Activated CD4-positive, alpha-beta T cell treated with anti-CD3 and anti-CD28 coated beads for 48 hours (primary cell): ENCODE data around the gene SLC22A31.
"Not testable (repeated sequence)": the region's sequence is repeated elsewhere in the genome, so short reads cannot be mapped to it uniquely, and the experiment has no call there.

Experiments used
- DNase-seq: peaks from one replicate; pipeline ENCODE4 v3.0.0-alpha.2; 2020

Gene SLC22A31

DNA sequence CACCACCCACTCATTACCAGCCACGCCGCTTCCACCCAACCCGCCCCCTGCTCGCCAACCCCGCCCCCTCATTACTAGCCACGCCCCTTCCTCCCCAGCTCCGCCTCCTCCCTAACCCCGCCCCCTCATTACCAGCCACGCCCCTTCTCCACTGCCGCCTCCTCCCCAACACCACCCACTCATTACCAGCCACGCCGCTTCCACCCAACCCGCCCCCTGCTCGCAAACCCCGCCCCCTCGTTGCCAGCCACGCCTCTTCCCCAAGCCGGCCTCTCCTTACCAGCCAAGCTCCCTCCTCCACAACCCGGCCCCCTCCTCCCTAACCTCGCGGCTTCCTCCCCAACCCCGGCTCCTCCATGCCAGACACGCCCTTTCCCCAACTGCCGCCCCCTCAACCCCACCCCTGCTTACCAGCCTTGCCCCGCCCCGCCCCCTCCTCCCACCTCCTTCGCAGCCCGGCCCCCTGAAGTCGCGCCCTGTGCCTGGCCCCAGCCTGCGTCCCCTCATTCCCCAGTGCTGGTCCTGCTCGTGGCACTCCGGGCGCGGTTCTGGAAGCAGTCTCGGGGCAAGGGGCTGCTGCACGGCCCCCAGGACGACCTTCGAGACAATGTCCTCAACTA is 7.3 kb downstream of the SLC22A31 start:
- DNase-seq = peak; percentile 86

DNA sequence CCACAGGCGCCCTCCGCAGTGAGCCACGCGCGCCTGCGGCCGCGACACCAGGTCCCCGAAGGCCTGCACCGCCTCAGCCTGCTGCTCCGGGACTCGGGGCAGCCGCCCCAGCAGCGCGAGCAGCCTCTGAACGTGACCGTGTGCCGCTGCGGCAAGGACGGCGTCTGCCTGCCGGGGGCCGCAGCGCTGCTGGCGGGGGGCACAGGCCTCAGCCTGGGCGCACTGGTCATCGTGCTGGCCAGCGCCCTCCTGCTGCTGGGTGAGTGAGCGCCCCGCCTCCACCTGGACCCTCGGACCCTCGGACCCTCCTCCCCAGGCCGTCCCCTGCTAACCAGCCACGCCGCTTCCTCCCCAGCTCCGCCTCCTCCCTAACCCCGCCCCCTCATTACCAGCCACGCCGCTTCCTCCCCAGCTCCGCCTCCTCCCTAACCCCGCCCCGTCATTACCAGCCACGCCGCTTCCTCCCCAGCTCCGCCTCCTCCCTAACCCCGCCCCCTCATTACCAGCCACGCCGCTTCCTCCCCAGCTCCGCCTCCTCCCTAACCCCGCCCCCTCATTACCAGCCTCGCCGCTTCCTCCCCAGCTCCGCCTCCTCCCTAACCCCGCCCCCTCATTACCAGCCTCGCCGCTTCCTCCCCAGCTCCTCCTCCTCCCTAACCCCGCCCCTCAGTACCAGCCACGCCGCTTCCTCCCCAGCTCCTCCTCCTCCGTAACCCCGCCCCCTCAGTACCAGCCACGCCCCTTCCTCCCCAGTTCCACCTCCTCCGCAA is 8.0 kb downstream of the SLC22A31 start:
- not testable (repeated sequence) for DNase-seq

DNA sequence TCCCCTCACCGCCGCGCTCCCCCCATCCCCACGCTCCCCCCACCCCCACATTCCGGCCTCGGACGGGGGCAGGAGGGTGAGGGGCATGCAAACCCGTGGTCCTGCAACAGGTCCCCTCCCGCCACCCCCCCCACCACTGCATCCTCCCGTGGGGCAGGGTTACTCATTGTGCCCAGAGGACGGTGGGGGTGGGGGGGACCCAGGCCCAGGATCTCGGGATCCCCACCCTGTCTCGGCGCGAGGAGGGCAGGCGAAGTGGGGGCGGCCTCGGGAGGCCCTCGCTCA is 8.5 kb downstream of the SLC22A31 start:
- no peak for DNase-seq

DNA sequence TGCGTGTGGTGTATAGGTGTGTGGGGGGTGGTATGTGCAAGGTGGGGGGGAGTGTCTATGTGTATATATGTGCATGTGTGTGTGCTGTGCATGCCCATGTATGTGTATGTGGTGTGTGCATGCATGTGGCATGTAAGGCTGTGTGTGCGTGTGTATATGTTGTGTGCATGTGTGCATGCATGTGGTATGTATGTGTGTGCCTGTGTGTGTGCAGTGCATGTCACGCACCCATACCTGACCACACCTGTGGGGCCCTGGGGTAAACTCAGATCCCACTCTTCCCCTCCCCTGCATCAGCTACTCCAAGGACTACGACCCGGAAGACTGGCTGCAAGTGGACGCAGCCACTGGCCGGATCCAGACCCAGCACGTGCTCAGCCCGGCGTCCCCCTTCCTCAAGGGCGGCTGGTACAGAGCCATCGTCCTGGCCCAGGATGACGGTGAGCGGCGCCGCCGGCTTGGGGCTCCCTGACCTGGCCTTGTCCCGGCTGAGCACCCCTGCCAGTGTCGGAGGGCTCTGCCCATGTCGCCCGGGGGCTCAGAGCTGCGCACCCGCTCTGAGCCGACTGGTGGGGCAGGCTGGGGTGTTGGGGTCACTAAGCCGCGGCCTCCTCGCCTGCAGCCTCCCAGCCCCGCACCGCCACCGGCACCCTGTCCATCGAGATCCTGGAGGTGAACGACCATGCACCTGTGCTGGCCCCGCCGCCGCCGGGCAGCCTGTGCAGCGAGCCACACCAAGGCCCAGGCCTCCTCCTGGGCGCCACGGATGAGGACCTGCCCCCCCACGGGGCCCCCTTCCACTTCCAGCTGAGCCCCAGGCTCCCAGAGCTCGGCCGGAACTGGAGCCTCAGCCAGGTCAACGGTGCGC is 9.1 kb downstream of the SLC22A31 start:
- peak; percentile 5 for DNase-seq

DNA sequence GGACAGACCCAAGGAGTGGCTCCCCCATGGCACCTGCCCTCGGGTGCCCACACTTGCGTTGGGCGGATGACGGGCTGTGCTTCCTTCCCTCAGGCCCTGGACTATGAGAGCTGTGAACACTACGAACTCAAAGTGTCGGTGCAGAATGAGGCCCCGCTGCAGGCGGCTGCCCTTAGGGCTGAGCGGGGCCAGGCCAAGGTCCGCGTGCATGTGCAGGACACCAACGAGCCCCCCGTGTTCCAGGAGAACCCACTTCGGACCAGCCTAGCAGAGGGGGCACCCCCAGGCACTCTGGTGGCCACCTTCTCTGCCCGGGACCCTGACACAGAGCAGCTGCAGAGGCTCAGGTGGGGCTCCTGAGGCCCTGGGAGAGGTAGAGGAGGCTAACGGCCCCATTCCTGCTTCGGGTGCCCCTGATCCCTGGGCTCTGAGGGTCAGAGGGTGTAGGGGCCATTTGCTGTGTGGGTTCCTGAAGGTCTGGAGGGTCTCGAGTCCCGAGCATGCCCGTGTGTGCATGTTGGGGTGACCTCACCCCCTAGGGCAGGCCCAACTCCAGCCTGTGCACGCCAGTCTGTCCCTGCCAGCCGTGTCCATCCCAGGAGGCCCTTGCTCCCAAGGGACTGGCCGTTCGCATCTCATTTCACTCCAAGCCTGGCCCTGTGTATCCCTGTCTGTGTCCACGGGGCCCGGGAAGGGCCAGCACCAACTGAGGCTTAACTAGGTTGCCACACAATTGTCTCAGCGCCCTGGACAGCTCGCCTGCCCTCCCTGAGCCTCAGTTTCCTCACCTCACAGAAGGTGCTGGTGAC is 10.0 kb downstream of the SLC22A31 start:
- DNase-seq = peak; percentile 3

DNA sequence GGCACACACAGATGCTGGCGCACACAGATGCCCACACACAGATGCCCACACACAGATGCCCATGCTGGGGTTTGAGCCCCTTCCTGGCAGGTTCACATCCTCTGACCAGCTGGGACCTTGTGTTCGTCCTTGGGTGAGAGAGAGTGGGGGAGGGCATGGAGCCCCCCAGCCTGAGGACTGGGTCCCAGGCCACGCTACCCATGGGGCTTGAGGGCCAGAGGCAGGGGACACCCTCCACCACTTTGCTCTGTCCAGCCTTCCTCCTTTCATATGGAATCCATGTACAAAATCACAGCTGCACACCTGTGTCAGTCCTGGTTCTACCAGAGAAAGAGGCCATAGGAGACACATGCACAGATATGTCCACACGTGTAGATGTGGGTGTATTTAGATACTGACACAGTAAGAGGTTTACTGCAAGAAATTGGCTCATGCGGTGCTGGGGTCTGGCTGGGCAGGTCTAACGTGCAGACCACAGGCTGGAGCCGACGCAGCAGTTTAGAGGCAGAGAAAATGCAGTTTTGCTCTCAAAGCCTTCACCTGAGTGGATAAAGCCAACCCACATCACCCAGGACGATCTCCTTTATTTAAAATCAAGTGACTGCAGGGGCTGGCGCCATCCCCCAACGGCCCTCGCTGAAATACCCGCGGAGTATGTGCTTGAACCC is 10.8 kb downstream of the SLC22A31 start:
- no peak for DNase-seq

DNA sequence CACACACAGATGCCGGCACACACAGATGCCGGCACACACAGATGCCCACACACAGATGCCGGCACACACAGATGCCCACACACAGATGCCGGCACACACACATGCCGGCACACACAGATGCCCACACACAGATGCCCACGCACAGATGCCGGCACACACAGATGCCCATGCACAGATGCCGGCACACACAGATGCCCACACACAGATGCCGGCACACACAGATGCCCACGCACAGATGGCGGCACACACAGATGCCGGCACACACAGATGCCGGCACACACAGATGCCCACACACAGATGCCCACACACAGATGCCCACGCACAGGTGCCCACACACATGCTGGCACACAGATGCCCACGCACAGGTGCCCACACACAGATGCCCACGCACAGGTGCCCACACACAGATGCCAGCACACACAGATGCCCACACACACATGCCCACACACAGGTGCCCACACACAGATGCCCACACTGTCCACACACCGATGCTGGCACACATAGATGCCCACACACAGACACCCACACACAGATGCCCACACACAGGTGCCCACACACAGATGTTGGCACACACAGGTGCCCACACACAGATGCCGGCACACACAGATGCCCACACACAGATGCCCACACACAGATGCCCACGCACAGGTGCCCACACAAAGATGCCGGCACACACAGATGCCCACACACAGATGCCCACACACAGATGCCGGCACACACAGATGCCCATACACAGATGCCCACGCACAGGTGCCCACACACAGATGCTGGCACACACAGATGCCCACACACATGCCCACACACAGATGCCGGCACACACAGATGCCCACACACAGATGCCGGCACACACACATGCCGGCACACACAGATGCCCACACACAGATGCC is 11.6 kb downstream of the SLC22A31 start:
- not testable (repeated sequence) for DNase-seq

DNA sequence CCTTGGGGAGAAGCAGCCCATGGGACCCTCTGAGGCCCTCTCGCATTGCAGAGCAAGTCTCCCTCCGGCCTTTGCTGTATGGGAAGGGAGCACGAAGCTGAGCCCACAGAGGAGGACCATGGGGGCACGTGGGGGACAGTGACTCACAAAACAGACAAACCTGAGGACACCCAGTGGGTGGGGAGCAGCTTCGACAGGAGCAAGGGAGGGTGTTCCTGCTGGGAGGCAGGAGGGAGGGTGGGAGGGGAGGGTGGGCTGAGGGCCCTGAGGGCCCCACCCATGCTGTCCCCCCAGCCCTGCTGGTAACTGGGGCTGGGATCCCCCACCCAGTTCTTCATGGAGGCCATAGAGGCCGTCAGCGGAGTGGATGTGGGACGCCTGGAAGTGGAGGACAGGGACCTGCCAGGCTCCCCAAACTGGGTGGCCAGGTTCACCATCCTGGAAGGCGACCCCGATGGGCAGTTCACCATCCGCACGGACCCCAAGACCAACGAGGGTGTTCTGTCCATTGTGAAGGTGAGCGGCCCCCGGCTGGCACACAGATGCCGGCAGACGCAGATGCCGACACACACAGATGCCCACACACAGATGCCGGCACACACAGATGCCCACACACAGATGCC is 12.5 kb downstream of the SLC22A31 start:
- no peak for DNase-seq

DNA sequence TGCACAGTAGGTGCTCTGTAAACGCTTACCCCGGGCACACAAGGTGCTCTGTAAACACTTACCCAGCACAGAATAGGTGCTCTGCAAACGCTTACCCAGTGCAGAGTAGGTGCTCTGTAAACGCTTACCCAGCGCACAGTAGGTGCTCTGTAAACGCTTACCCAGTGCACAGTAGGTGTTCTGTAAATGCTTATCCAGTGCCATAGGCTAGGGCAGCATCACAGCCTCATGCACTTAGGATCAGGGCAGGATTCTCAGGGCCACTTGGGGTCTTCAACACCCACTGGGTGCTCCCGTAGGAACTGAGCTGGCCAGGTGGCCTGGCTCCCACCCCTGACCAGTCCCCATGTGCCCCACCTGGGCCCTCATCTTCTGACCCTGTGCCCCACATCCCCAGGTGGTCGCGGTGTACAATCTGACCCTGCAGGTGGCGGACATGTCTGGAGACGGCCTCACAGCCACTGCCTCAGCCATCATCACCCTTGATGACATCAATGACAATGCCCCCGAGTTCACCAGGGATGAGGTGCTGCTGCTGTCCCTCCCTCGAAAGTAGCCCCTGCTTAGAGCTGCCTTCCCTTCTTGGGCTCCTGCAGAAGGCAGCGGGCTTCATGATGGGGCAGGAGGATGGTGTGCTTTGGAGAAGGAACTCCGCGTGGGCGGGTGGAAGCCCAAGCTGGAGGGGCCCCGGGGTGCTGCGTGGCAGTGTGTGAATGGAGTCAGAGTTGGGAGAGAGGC is 13.1 kb downstream of the SLC22A31 start:
- peak; percentile 68 for DNase-seq

DNA sequence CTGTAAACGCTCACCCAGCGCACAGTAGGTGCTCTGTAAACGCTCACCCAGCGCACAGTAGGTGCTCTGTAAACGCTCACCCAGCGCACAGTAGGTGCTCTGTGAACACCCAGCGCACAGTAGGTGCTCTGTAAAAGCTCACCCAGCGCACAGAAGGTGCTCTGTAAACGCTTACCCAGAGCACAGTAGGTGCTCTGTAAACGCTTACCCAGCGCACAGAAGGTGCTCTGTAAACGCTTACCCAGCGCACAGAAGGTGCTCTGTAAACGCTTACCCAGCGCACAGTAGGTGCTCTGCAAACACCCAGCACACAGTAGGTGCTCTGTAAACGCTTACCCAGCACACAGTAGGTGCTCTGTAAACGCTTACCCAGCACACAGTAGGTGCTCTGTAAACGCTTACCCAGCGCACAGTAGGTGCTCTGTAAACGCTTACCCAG is 13.7 kb downstream of the SLC22A31 start:
- not testable (repeated sequence) for DNase-seq

DNA sequence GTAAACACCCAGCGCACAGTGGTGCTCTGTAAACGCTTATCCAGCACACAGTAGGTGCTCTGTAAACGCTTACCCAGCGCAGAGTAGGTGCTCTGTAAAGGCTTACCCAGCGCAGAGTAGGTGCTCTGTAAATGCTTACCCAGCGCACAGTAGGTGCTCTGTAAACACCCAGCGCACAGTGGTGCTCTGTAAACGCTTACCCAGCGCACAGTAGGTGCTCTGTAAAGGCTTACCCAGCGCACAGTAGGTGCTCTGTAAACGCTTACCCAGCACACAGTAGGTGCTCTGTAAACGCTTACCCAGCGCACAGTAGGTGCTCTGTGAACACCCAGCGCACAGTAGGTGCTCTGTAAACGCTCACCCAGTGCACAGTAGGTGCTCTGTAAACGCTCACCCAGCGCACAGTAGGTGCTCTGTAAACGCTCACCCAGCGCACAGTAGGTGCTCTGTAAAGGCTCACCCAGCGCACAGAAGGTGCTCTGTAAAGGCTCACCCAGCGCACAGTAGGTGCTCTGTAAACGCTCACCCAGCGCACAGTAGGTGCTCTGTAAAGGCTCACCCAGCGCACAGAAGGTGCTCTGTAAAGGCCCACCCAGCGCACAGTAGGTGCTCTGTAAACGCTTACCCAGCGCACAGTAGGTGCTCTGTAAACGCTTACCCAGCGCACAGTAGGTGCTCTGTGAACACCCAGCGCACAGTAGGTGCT is 14.3 kb downstream of the SLC22A31 start:
- DNase-seq = not testable (repeated sequence)

DNA sequence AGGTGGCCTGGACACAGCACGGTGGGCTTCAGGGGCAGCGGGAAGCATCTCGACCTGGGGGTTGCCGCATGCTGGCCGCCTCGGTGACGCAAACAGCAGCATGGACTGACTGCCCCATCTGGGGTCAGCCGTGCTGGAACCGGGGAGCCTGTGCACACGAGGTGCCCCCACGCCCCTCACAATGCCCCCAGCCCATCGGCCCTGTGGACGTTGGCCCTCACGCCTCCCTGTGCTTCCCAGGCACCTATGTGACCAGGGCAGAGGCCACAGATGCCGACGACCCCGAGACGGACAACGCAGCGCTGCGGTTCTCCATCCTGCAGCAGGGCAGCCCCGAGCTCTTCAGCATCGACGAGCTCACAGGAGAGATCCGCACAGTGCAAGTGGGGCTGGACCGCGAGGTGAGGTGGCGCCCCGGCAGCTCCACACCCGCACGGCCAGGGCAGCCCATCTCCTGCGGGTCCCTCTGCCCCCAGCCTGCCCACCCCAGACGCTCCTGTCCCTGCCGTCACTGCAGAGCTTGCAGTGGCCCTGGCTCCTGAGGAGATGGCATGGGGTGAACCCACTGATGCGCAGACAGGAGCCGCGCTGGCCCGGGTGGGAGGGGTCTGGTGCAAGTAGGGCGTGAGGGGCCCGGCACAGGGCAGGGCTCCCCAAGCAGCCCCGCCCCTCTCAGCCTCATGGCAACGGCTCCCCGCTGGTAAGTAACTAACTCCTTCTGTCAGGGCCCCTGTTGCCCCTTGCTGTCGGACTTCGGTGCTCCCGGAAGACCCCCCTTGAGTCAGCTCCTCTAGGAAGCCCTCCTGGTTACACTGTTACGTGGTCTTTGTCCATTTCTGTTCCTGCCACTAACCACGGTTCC is 15.2 kb downstream of the SLC22A31 start:
- DNase-seq = peak; percentile 53

DNA sequence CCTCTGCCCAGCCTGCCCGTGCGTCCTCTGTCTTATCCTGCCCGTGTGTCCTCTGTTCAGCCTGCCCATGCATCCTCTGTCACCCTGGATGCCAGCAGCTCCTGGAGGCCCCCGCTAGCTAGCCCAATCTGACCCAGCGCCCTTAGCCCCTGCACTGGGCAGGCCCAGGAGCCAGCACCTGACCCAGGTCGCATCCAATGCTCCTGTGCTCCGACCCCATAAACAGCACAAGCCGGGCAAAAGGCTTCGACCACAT is 15.7 kb downstream of the SLC22A31 start:
- DNase-seq = no peak

DNA sequence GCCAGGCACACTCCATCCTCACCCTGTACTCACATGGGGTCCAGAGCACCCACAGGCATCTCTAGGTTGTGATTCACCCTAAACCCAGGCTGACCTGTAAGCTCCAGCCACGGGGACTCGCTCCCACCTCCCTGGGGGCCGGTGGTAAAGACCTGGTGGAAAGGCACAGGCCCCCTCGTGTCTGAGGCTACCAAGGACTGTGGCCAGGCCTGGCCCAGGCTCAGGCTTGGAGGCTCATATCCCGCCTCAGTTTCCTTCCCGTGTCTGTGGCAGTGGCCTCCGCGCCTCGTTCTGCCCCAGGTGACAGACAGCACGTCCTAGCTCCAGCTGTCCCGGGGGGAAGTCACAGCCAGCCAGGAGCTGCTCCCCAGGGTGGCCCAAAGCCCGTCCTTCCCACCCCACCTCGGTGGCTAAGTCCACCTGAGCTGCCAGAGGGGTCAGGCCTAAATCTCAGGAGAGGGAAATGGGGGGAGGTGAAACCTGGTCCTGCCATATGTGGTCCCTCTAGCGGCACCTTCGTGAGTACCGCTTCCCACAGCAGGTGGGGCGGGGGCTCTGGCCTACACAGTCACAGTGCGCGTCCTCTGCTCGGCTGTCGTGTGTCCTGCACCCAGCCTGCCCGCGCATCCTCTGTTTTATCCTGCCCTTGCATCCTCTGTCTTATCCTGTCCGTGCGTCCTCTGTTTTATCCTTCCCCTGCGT is 16.2 kb downstream of the SLC22A31 start:
- no peak for DNase-seq

DNA sequence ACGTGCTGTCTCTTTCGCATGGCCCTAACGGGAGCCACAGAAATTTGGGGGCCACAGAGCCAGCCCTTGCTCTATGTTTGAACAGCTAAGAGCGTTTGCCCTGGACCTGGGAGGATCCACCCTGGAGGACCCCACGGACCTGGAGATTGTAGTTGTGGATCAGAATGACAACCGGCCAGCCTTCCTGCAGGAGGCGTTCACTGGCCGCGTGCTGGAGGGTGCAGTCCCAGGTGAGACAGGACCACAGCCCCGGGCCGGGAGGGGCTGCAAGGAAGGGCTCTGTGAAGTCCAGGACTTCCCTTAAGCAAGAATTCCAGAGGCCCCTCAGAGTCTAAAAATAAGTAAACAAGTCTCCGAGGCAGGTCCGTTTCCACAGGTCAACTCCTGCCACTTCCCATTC is 16.9 kb downstream of the SLC22A31 start:
- no peak for DNase-seq

DNA sequence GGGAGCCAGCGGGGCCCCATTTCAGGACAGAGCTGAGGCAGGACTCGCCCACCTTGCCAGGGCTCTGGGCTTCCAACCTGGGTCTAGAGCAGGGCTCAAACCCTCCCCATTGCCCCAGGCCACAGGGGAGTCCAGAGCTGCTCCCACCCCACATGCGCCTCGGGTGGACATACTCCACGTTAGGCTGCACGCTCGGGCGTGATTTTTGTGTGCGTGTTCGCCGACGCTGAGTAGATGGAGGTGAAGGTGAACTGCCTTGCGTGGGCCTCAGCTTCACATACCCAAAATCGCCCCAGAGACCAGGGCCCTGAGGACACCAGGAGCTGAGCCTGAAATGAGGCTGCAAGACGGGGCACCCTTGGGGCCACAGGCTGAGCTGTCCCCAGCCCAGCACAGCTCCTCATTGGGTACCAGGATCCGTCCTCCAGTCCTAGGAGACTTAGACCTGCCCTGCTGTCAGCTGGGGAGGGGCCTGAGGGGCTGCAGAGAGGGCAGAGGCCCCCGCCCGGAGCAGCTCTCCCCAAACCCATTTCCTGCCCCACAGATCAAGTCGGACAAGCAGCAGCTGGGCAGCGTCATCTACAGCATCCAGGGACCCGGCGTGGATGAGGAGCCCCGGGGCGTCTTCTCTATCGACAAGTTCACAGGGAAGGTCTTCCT is 20.6 kb downstream of the SLC22A31 start:
- DNase-seq = no peak

DNA sequence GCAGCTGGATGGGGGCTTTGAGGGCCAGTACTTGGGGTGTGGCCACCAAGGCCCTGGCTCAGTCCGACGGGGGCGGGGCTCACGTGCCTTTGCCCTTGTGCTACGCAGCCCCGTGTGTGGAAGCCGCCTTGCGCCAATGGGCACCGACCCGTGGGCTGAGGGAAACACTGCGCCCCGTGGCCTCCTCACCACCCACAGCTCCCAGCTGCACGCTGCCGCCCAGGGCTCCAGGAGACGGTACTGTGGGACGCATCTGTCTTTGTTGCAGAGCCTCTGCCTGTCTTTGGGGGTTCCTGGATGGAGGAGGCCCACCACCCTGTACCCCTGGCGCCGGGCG is 21.2 kb downstream of the SLC22A31 start:
- no peak for DNase-seq
